A204.1 (cell line): ENCODE results near the gene CMSS1.

Experiments
- FAIRE-seq: peaks from 2 replicates; lab custom pipeline; 2012; peaks lifted over from hg19 to GRCh38; lab: Jason Lieb, UNC

CMSS1 gene

DNA sequence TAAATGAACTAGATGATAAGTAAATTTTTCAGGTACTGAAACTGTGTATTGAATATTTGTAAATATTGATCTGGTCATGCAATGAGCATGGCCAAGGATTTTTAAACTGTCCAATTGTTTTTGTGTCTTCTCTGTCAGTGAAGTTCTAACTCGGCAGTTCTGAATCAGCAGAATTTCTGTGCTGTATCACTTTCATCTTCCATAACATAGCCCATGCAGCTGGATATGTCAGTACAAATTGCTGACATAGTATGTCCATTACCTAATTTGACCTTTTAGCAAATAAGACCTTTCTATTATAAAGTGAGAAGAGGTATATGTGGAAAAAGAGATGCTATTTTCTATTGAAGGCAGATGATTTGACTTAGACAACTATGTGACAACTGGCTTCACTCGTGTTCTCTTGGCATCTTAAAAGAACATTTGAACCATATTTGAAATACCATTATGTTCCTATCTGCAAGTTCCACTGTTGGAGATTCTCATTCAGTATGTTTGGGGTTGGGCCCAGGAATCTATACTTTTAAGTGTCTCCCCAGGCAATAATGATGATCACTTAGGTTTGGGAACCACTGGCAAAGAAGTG is 90.4 kb downstream of the CMSS1 start:
- no peak for FAIRE-seq

DNA sequence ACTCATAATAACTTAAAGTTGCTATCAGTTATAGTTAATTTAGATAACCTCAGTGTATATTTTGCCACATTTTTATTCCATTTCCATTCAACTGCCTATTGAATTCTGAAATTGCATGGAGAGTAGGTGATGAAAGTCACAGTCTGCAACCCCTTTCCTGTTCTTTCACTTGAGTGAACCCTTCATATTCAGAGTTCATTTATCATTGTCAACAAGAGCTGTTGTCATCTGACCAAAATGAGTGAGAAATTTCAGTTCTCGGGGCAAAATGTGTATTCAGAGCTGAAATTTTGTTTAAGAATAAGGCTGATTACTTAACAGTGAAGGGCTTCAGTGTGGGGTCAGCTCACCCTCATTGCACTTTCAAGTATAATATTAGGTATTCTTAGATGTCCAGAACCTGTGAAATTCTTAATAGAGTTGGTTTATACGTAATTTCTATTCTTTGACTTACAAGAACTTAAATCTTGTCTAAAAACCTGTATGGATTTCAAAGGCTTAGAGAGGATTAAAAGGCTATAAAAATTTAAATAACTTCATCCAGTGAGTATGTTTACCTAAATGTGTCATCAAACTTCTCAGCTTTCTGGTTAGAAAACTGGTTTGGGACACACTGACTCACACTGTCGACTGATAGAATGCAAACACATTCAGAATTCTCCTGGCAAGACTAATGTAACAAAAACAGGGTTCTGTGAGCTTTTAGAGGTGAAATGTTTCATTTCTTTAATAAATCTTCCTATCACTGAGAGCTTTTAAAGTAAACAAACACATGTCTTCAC is 92.2 kb downstream of the CMSS1 start:
- FAIRE-seq = no peak

DNA sequence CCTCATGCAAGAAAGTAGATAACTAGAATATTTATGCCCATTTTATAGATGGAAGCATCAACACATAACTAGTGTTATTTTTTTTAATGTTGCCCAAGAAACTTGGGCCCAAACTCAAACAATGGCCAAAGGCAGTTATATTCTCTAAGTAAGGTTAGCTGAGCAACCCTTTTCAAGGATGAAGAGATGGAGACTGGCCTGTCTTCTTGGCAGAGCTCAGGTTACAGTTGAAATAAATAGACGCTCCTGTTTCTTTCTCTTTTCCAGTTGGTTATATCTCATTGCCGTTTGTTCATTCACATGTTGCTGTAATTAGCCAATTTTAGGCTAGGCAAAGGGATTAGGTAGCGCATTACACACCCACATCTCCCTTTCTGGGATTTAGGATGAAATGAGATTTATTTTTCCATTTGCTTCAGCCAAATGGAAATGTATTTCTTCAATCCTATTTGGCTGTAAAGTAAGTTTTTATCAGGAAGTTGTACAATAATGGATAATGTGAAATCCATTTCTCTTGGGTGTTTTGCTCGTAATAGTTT is 93.2 kb downstream of the CMSS1 start:
- peak; percentile 11 for FAIRE-seq

DNA sequence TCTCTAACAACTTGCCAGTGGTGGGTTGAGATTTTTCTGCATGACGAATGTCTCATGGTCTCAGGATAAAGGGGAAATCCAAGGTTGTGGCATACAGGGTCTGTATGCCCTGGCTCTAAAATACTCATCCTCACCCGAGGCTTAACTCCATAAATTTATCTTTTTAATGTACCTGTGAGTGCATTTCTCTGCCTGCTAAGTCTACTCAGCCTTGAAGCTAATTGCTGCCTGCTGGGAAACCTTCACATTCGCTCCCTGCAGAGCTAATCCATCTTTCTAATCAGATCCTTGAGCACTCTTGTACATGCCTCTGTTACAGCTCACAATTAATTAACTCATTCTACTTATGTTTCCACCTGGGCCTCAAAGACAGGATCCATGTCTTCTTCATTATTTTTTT is 93.8 kb downstream of the CMSS1 start:
- no peak for FAIRE-seq

DNA sequence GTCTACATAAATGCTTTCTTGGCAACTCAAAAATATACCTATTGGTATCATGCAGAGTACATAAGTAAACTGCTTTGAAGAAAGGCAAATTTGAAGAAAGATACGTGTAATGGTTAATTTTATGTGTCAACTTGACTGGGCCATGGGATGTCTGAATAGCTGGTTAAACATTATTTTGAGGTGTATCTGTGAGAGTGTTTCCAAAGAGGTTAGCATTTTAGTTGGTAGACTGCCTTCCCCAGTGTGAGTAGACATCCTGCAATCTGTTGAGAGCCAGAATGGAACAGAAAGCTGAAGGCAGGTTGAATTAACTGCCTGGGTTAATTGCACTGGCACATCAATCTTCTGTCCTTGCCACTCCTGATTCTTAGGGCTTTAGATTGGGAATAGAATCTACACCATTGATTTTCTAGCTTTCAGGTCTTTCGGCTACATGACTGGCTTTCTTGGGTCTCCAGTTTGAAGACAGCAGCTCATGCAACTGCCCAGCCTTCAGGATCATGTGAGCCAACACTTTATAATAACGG is 98.3 kb downstream of the CMSS1 start:
- FAIRE-seq = no peak

DNA sequence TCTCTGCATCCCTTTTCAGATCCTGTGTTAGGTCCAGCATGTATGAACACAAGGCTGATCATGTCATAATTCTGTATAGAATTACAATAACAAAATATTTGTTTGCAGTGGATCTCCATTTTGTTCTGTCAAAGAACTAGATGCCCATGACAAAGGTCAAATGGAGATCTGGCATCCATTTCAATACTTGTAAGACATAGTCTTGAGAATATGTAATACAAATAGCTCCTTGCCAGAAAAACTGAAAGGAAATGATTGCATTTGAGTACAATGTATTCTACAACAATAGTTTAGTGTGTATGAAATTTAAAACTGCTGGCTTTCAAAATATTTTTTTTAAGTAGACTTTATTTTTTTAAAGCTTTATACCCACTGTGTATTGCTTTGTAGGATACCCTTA is 101.1 kb downstream of the CMSS1 start:
- no peak for FAIRE-seq

DNA sequence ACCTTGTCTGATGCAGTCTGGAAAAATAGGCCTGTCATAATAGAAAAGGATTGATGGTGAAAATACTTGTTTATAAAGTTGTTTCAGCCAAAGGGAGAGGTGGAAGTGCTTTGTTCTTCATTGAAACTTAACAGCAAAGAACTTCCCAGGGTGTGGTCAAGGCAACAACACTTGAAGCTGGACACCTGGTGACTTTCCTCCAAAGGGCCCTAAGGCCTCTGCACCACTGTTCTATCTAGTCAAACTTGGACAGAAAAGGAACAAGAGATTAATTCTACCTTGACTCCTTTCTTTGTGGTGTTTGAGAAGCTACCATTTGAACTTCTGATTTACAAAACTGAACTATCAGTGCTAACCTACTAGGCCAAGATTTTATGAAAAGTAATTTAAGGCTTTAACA is 102.0 kb downstream of the CMSS1 start:
- no peak for FAIRE-seq

DNA sequence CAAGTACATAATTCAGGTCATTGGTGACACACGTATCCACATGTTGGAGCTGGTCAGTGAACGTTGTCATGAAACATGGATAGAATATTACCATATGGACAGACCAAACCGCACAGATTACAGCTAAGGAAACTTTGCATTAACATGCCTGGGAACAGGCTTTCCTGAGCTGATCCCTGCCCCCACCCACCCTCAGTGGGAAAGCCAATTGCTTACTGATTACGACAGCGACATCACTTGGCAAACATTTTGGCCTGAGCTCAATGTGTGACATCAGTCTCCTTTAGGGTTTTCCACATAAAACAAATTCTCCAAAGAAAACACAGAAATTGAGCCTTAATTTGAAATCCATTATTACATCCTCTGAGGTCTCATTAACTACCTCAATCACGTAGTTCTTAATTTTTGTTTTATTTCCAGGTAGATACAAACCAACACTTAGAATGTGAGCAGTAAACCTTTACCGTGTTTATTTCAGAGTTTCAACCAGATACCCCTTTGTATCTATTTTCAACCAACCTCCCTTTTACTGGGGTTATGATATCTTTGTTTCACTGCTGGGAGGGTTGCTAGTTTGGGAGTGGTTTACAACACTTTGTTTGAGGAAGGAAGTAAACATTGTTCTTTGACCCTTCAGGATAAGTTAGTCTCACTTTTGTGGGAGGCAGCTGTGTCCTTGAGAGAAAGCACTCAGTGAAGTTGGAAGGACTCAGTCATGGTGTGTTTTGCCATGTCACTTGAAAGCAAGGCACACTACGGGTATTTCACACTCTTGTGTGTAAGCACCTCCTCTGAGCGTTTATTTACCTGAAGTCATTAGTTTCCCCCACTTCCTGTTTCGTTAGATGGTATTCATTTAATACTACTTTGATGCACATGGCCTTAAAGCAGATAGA is 103.1 kb downstream of the CMSS1 start:
- no peak for FAIRE-seq

DNA sequence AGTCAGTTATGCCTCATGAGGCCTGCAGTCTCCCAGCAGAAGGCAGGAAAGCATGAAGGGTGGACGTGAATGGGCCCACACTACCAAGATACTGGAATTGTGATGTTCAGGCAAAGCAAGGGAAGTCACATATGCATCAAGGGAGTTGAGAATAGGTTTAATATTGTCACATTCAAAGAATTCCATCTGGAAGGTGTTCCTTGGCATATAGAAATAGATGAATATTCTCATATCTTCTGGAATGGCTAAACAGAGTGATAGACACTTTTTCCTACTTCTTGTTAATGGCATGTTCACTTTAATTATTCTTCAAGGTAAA is 103.7 kb downstream of the CMSS1 start:
- no peak for FAIRE-seq

DNA sequence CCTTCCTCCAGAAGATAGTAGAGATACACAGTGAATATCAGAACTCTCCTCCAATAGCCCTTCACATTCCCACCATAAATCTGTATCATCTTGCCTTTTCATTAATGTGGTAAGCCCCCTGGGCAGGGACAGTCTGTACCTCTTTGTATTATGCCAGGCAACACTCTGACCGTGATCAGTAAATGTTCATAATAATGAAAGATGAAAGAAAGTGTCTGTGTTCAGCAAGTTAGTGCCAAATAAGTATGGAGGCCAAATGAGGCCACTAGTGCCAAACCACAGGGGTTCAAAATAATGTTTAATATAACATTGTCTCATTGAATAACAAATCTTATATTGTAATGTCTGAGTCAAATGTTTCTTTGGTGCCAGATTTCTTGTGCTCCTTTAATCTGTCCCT is 104.3 kb downstream of the CMSS1 start:
- no peak for FAIRE-seq

DNA sequence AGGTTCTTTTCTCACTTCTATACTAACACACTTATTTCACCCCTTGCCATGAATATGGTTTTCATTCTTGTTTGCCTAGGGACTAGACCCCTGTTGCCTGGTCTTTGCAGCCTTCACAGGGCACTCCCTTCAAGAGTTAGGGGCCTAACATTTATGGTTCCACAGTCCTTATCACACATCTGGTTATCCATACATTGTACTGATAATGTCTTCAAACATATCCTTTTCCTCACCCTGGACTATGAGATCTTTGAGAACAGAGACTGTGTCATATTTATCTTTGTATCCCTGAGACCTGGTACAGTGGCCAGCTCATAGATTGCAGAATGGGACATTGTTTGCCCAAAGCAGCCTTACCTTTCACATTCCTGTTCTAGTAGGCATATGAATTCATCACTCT is 106.2 kb downstream of the CMSS1 start:
- no peak for FAIRE-seq

DNA sequence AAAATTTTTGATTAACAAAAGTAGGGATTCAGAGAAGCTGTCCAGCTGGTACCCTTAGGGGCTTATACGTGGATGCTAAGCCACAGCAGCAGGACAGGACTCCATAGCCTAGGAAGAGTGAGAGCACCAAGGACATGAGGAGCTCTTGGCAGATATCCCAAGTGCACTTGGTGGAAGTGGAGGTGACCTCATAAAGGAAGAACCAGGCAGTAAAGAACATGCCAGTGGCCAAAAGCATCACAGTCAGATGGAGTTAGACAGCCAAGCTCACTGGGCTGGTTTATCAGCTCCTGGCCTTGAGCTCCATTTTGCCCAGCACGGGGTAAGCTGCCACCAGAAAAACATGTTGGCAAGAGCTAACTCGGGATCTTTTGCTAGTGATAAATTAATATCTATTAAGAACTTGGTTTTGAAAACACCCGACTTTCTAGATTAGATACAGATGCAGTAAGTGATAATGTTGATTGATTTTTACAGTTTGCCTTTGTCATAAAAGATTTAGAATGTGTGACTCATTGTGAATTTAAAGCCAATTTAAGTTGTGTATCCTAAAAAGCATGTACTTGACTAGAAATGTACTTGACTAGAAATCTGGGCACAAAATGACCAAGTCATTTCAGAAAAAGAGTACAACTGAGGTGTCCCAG is 108.0 kb downstream of the CMSS1 start:
- FAIRE-seq = no peak

DNA sequence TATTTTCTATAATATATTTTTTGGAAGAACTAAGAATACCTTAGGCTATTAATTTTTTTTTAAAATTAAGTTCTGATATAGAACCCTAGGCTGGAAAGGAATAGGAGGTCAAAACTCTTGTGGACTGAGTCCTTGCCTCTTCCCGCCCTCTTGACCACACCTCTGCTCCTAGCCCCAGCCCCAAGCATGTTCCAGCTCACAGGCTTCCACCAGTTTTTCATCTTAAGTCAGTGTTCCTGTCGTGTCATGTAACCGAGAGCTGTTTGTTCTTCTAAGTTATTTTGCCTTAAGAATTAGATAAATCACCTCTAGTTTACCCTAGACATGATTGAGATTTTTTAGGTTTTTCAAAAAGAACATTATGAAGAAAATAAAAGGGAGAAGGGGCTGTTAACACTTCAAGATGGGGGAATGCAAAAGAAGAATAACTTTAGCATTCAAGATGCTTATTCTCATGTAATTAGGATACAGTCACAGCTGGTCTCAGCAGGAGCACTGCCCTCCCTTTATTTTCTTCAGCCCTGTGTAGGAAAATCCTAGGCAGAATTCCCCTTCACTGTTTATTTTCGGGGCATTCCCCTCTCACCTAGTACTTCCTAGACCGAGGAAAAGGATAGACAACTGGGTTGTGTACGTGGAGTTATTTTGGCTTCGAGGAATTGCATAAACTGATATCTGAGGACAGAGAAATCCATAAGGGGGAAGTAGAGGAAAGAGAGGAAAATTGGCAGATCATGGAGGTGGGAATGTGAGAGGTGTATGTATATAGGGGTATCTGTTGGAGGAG is 110.2 kb downstream of the CMSS1 start:
- no peak for FAIRE-seq

DNA sequence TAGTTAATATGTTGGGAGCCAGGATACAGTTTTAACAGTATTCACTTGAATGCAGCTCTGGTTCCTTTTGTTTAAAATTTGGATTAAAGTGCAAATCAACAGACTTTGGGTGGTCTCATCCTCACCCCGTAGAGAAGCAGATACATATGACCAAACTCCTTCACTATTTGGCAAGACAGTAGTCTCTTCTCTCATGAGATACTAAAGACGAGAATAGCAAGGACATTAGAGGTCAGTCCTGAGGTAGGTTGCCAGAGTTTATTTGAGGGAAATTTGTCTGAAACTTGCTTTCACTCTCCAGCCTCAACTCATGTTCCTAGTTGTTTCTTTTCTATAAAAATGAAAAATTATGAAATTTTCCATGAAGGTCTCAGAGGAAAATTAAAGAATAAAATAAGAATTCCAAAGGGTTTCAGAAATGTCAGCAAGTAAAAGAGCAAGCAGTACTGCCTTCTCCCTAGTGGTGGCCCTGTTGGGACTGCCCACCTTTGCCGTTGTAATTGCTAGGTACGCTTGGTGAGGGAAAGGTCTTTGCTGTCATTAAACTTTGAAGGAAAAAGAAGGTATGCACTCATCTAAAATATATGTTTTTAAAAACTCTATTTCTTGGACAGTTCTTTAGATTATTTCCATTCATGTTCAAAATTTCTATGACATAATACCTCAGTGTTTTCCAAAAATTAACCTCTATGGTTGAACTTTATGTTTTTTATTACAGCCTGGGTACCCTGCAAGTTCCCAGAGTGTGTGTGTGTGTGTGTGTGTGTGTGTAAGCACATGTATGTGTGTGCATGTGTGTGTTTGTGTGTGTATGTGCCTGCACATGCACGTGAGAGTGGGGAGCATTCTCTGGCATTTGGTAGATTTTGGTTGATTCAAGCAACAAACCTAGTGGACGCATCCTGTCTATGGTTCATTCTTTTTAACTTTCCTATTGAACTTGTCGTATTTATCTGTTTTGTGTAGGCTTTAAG is 111.4 kb downstream of the CMSS1 start:
- no peak for FAIRE-seq

DNA sequence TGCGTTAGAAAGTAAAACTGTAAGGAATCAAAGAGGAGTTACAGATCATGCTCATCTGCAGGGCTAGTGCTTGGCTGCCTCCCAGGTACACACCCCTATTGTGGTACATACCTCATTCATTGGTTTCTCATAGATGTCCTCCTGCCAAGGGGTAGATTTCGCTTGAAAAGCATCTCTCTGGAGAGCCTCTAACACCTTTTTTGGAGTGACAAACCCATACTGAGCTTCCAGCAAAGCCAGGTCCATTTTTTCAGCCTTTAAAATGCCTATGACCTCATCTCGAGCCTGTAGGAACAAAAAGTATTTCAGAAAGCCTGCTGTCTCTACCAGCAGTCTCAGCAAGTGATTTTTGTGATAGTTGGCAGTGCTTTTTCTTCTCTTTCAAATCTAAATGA is 112.1 kb downstream of the CMSS1 start:
- no peak for FAIRE-seq

DNA sequence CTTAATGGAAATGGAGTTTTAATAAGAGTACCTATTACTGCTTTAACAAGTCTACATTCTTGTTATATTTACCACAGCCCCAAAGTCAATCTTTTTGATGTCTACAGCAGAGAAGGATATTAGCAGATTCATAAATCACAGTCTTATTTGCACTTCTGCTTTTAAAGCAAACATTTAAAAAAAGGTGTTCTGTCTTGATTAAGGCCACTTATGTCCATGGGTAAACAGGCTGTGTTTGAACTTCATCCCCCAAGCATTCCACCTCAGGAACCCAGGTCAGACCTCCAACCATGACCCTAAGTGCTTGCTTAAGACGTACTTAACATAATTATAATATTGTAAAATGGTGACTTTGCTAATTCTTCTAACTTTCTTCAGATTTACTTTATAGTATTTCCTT is 113.4 kb downstream of the CMSS1 start:
- FAIRE-seq = no peak

DNA sequence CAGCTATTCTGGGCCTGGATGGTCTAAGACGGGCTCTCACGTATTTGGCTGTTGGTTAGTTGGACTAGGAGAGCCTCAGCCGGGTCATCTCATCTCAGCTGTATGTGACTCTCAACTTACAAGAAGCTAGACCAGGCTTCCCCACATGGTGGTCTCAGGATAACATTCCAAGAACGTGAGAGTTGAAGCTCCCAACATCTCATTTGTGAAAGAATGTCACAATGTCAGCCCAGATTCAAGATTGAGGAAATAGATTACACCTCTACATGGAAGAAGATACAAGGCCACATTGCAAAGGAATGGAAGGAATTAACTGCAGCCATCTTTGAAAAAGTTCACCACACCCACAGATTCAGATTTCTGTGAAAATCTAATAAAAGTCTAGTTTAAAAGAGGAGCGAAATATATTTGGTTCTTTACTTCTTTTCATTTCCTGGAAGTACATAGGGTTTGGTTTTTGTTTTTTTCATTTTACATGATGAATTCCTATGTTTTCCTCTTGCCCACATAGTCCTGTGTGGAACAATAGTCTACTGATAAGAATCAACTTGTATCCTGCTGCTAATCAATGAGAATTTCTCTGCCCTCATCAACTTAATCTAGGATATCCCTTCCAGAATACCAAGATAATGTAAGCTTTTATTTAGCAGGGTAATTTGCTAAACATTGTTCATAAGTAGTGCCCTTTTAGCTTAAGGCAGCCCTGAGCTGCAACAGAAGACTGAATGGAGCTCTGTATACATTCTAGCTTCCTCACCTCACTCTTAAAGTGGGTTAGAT is 116.5 kb downstream of the CMSS1 start:
- FAIRE-seq = no peak

DNA sequence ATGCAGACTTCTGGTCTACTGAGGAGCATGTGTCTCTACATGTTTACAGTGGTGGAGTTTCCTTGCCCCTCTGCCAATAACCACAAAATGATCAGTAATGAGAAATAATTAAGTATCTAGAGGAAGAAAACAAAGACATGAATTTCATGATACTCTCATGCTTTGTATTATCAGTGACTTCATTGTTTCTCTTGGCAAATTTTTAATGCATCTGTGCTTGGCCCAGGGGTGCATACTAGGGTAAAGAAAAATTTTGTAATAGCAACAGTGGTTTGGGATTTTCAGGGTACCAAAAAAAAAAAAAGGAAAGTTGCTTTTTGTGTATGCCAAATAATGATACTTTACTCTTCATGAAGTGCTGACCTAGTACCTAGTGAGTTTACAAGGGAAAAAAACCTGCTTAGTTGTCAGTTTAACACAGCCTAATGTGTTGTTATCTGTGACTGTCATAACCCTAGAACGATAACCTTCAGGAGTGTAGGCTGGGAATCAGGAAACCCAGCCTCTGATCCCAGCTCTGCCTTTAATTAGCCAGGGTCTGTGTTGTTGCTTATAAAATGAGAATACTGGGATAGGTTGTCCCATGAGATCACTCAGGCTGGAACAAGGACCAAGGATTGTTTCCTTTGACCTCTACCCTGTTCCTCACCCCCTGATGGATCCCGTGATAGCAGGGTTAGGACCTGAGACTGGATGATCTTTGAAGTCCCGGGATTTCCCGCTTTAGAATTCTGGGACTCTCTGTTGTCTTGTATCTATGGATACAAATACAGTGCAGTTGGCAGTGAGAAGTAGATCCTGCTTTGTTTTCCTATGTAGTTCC is 117.5 kb downstream of the CMSS1 start:
- FAIRE-seq = no peak
